SU-DHL-6 (cell line): ENCODE measurements around the gene RCC1.
"Not testable (repeated sequence)": the region's sequence is repeated elsewhere in the genome, so short reads cannot be mapped to it uniquely, and the experiment has no call there.

ENCODE experiments used
- H2AFZ ChIP-seq: fragments of 200-600 bp; sonication (generic); 2 replicates; pipeline ENCODE4 v1.6.1; 2014; ENCODE audit warnings: low read depth, mild to moderate bottlenecking, moderate library complexity, mixed read lengths, antibody characterized with exemption, low read length; ENCODE audit not compliant: severe bottlenecking
- H3F3A ChIP-seq: fragments of 200-600 bp; shearing (Covaris generic); 2 replicates; pipeline ENCODE4 v1.6.0; 2016; ENCODE audit warnings: antibody characterized with exemption, mild to moderate bottlenecking; ENCODE audit not compliant: insufficient read depth
- H3K27ac ChIP-seq: fragments of 200-600 bp; sonication (generic); 2 replicates; pipeline ENCODE4 v1.5.1; 2016; ENCODE audit warnings: low read depth, mild to moderate bottlenecking, low read length, moderate library complexity, mixed read lengths
- H3K27me3 ChIP-seq: fragments of 200-600 bp; sonication (generic), shearing (Covaris generic); 2 replicates; pipeline ENCODE4 v1.6.0; 2014; ENCODE audit warnings: mild to moderate bottlenecking, low read length
- H3K36me3 ChIP-seq: fragments of 200-600 bp; sonication (generic); 2 replicates; pipeline ENCODE4 v1.6.1; 2014; ENCODE audit warnings: mild to moderate bottlenecking, low read length, mixed read lengths
- H3K4me2 ChIP-seq: fragments of 300-600, 200-600 bp; shearing (Covaris generic), sonication (generic); 2 replicates; pipeline ENCODE4 v1.6.0; 2014; ENCODE audit warnings: low read length, low read depth, mild to moderate bottlenecking; ENCODE audit not compliant: poor library complexity, severe bottlenecking
- H3K4me3 ChIP-seq: fragments of 200-600 bp; sonication (generic); 2 replicates; pipeline ENCODE4 v1.5.1; 2014; ENCODE audit warnings: antibody characterized with exemption, low read length, mild to moderate bottlenecking, mixed read lengths; ENCODE audit not compliant: insufficient read depth, poor library complexity, severe bottlenecking
- H3K79me2 ChIP-seq: fragments of 200-600 bp; sonication (generic); 2 replicates; pipeline ENCODE4 v1.6.1; 2014; ENCODE audit warnings: mild to moderate bottlenecking, low read length, moderate library complexity; ENCODE audit not compliant: insufficient read depth
- H3K9ac ChIP-seq: fragments of 200-600 bp; sonication (generic); 2 replicates; pipeline ENCODE4 v1.7.0; 2014; ENCODE audit warnings: mild to moderate bottlenecking, low read length
- H3K9me2 ChIP-seq: fragments of 200-600 bp; sonication (generic); replicated peaks from 2 replicates; pipeline ENCODE4 v1.6.1; 2014; ENCODE audit warnings: low read length; ENCODE audit not compliant: insufficient read depth
- H3K9me3 ChIP-seq: fragments of 200-600 bp; sonication (generic); 2 replicates; pipeline ENCODE4 v1.6.1; 2014; ENCODE audit warnings: low read length, mixed read lengths; ENCODE audit not compliant: insufficient read depth
- H4K20me1 ChIP-seq: fragments of 200-600 bp; sonication (generic); 2 replicates; pipeline ENCODE4 v1.6.1; 2014; ENCODE audit warnings: low read depth, mild to moderate bottlenecking, antibody characterized with exemption, low read length, moderate library complexity, mixed read lengths
- CTCF ChIP-seq: fragments of 200-600 bp; sonication (generic); IDR thresholded peaks from one replicate; pipeline ENCODE4 v1.5.1; 2017; ENCODE audit warnings: antibody characterized with exemption, mild to moderate bottlenecking, low read length, moderate library complexity; ENCODE audit not compliant: insufficient read depth, poor library complexity, severe bottlenecking
- EZH2phosphoT487 ChIP-seq: fragments of 200-600 bp; sonication (generic), shearing (Covaris generic); conservative IDR thresholded peaks from 2 replicates; pipeline ENCODE4 v1.6.1; 2018; ENCODE audit warnings: mild to moderate bottlenecking, antibody characterized with exemption, low read length, moderate library complexity, mixed read lengths

RCC1 gene

DNA sequence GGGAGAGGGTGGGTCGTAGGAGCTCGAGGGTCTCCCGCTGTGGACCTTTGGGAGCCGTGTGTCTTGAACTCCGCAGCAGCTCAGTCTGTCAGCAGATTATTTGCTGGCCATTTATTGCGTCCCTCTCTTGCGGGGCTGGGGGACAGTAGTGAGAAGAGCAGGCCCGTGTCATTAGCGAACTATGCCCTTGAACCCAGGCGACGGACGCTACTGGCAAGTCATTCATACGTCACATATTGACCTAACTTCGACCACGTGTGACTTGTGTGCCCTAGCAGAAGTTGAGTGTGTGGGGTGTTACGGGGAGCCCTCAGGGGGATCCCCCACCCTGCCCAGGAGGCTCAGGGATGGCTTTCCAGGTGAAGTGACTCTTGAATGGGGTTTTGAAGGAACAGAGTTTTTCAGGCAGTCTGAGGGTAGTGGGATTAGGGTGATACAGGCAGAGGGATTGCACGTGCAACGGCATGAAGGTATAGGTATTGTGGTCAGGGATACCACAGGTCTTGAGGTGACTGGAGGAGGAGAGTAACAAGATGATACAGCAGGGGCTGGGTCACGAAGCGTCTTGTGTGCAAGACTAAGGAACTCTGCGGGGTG is 13.0 kb downstream of the RCC1 start:
- Histone ChIP-seq H4K20me1 (no peaks in the 10 kb centered on the region), H3K4me2 (peak overlapping the region; percentile 78), H2AFZ (no peak overlapping the region), H3K9ac (peak overlapping the region; percentile 81), H3K27me3 (no peaks in the 10 kb centered on the region), H3K36me3 (no peaks in the 10 kb centered on the region), H3K4me3 (peak overlapping the region; percentile 81), H3K27ac (peak overlapping the region; percentile 75), H3K9me3 (no peaks in the 10 kb centered on the region), H3K9me2 (no peaks in the 10 kb centered on the region), H3F3A (peaks cover 40% of the 10 kb centered on the region), H3K79me2 (peaks cover 50% of the 10 kb centered on the region)
- TF ChIP-seq CTCF (no peak), EZH2phosphoT487 (no peak)

DNA sequence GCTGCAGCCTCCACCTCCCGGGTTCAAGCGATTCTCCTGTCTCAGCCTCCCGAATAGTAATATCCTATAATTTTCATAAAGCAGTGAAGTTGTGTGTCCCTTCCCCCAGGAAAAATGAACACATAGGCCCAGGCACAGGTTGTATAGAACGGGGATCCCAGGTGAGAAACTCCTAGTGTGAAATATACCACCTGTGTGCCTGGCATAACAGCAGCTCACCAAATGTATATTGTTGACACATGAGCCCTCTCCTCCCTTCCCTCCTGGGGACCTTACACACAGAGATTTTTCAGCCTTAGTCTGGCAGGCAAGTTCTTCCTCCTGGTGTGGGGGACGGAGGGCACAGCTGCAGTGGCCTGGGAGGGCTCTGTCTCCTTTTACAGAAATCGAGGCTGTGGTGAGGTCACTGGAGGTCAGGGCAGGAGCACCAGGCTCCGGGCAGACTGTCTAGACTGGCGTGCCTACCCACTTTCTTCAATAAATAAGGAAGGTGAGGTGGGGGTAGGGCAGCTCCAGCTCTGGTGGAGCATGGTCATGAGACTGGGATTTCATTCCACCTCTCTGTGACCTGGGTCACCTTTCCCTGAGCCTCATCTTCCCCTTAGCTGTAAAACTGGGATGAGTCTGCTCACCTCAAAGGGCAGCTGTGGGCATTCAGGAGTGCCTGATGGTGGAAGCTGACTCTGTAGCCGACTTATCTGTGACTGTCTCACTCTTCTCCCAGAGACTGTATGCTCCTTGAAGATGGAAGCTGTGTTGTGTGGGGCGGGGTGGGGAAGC is 14.3 kb downstream of the RCC1 start:
- peak overlapping the region; percentile 81 for H3K9ac ChIP-seq
- H3K4me2 ChIP-seq: peak overlapping the region; percentile 78
- peaks cover 31% of the 10 kb centered on the region for H3F3A ChIP-seq

GRCh38 chr1:28520796-28521195 is 15.0 kb downstream of the RCC1 start:
- Histone ChIP-seq H3K79me2 (peaks cover 70% of the 10 kb centered on the region), H3K9ac (peak overlapping the region; percentile 81; the same call in 1 of the 2 replicates), H3K27ac (peak overlapping the region; percentile 12; the same call in 1 of the 2 replicates), H3F3A (peaks cover 24% of the 10 kb centered on the region)
- H2AFZ ChIP-seq, H3K36me3 ChIP-seq, H3K27me3 ChIP-seq, H3K4me2 ChIP-seq, H4K20me1 ChIP-seq, H3K9me2 ChIP-seq, H3K9me3 ChIP-seq, H3K4me3 ChIP-seq: not testable (repeated sequence)

More for the DNA sequence above, 14.3 kb downstream of the RCC1 start:
- TF ChIP-seq EZH2phosphoT487: no peak
- no peak for TF ChIP-seq CTCF
- H3K27ac ChIP-seq: peak overlapping the region; percentile 12
- H3K27me3 ChIP-seq: no peaks in the 10 kb centered on the region
- H3K4me3 ChIP-seq: peak overlapping the region; percentile 27
- no peaks in the 10 kb centered on the region for H3K9me2 ChIP-seq
- H3K79me2 ChIP-seq: peaks cover 63% of the 10 kb centered on the region
- no peaks in the 10 kb centered on the region for H3K9me3 ChIP-seq
- no peaks in the 10 kb centered on the region for H4K20me1 ChIP-seq
- no peaks in the 10 kb centered on the region for H3K36me3 ChIP-seq
- H2AFZ ChIP-seq: no peak overlapping the region
